WTC11 (cell line): ENCODE results near the gene OR9Q1. TPM values are rescaled to one million over a fixed set of nuclear protein-coding genes. Genes with fewer than 3 reads are reported as not detected.

Experiments used
- ATAC-seq: fragments of 200-7000 bp; cut with Tn5 transposase; 2 replicates; pipeline ENCODE4 v1.10.0; 2021; ENCODE audit warnings: mild to moderate bottlenecking, moderate library complexity
- CTCF ChIA-PET: fragments of 300-600 bp; sonication (Branson Sonifier 250); formaldehyde crosslinking; loops from one replicate; lab custom pipeline; 2021; ENCODE audit warnings: antibody characterized with exemption; lab: Charles Lee
- POLR2A ChIA-PET: fragments of 350-600 bp; sonication (Branson Sonifier 250); formaldehyde crosslinking; loops from one replicate; lab custom pipeline; 2021; ENCODE audit warnings: antibody characterized with exemption; lab: Charles Lee
- DNase-seq: peaks from one replicate; pipeline ENCODE4 v3.0.0; 2021; ENCODE audit warnings: low spot score
- H3K27ac Mint-ChIP-seq: 2 replicates; pipeline ENCODE4 v1.8.0; 2021; ENCODE audit warnings: mixed read lengths
- H3K27me3 Mint-ChIP-seq: 2 replicates; pipeline ENCODE4 v1.8.0; 2021; ENCODE audit warnings: low read depth, mild to moderate bottlenecking, moderate library complexity, mixed read lengths
- H3K36me3 Mint-ChIP-seq: 2 replicates; pipeline ENCODE4 v1.8.0; 2021; ENCODE audit warnings: mixed read lengths
- H3K4me1 Mint-ChIP-seq: 2 replicates; pipeline ENCODE4 v1.8.0; 2022; ENCODE audit warnings: mixed read lengths
- H3K4me3 Mint-ChIP-seq: 2 replicates; pipeline ENCODE4 v1.8.0; 2021; ENCODE audit warnings: mild to moderate bottlenecking, moderate library complexity, mixed read lengths
- H3K9me3 Mint-ChIP-seq: 2 replicates; pipeline ENCODE4 v1.8.0; 2021; ENCODE audit warnings: mixed read lengths
- CBFB ChIP-seq: sonication (generic); formaldehyde crosslinking; IDR thresholded peaks from 2 replicates; pipeline ENCODE4 v1.8.1; 2022; ENCODE audit warnings: mild to moderate bottlenecking, low read depth, missing genetic modification reagents
- CREM ChIP-seq: sonication (generic); formaldehyde crosslinking; IDR thresholded peaks from 2 replicates; pipeline ENCODE4 v1.8.1; 2022; ENCODE audit warnings: mild to moderate bottlenecking, missing genetic modification reagents, moderate library complexity
- E2F1 ChIP-seq: sonication (generic); formaldehyde crosslinking; IDR thresholded peaks from 2 replicates; pipeline ENCODE4 v1.8.0; 2022; ENCODE audit warnings: mild to moderate bottlenecking, missing genetic modification reagents
- E2F5 ChIP-seq: sonication (generic); formaldehyde crosslinking; IDR thresholded peaks from 2 replicates; pipeline ENCODE4 v1.8.1; 2022; ENCODE audit warnings: mild to moderate bottlenecking, moderate library complexity, missing genetic modification reagents
- ESRRA ChIP-seq: sonication (generic); formaldehyde crosslinking; IDR thresholded peaks from 2 replicates; pipeline ENCODE4 v1.8.1; 2022; ENCODE audit warnings: mild to moderate bottlenecking, missing genetic modification reagents, borderline replicate concordance
- FOXP4 ChIP-seq: sonication (generic); formaldehyde crosslinking; IDR thresholded peaks from 2 replicates; pipeline ENCODE4 v1.8.0; 2022; ENCODE audit warnings: mild to moderate bottlenecking, missing genetic modification reagents
- HMGXB4 ChIP-seq: sonication (generic); formaldehyde crosslinking; IDR thresholded peaks from 2 replicates; pipeline ENCODE4 v1.8.1; 2023; ENCODE audit warnings: mild to moderate bottlenecking, moderate library complexity, missing genetic modification reagents
- MAX ChIP-seq: sonication (generic); formaldehyde crosslinking; IDR thresholded peaks from 2 replicates; pipeline ENCODE4 v1.8.0; 2022; ENCODE audit warnings: mild to moderate bottlenecking, missing genetic modification reagents
- OVOL2 ChIP-seq: fragments of 250-450 bp; sonication (Bioruptor Pico); IDR thresholded peaks from 2 replicates; pipeline ENCODE4 v1.9.0; 2021; ENCODE audit warnings: mild to moderate bottlenecking, borderline replicate concordance
- STAT6 ChIP-seq: sonication (generic); formaldehyde crosslinking; conservative IDR thresholded peaks from 2 replicates; pipeline ENCODE4 v1.8.1; 2023; ENCODE audit warnings: mild to moderate bottlenecking, low read depth, missing genetic modification reagents, moderate library complexity
- TEAD1 ChIP-seq: sonication (generic); formaldehyde crosslinking; IDR thresholded peaks from 2 replicates; pipeline ENCODE4 v1.8.0; 2022; ENCODE audit warnings: mild to moderate bottlenecking, missing genetic modification reagents
- USF2 ChIP-seq: sonication (generic); formaldehyde crosslinking; IDR thresholded peaks from 2 replicates; pipeline ENCODE4 v1.8.1; 2023; ENCODE audit warnings: mild to moderate bottlenecking, missing genetic modification reagents, moderate library complexity
- ZNF138 ChIP-seq: sonication (generic); formaldehyde crosslinking; conservative IDR thresholded peaks from 2 replicates; pipeline ENCODE4 v1.8.1; 2022; ENCODE audit warnings: mild to moderate bottlenecking, moderate library complexity, missing genetic modification reagents
- ZNF416 ChIP-seq: fragments of 250-450 bp; sonication (Bioruptor Pico); IDR thresholded peaks from 2 replicates; pipeline ENCODE4 v1.9.0; 2021; ENCODE audit warnings: mild to moderate bottlenecking, inconsistent platforms
- ZNF423 ChIP-seq: fragments of 250-450 bp; sonication (Bioruptor Pico); IDR thresholded peaks from 2 replicates; pipeline ENCODE4 v2.1.2; 2022; ENCODE audit warnings: mild to moderate bottlenecking, moderate library complexity
- ZNF512 ChIP-seq: sonication (generic); formaldehyde crosslinking; IDR thresholded peaks from 2 replicates; pipeline ENCODE4 v1.8.1; 2022; ENCODE audit warnings: missing genetic modification reagents, borderline replicate concordance
- ZNF671 ChIP-seq: fragments of 250-450 bp; sonication (Bioruptor Pico); IDR thresholded peaks from 2 replicates; pipeline ENCODE4 v1.8.0; 2021; ENCODE audit warnings: mild to moderate bottlenecking
- ZSCAN18 ChIP-seq: fragments of 250-450 bp; sonication (Bioruptor Pico); IDR thresholded peaks from 2 replicates; pipeline ENCODE4 v2.1.2; 2022; ENCODE audit warnings: mild to moderate bottlenecking, moderate library complexity
- total RNA-seq: library from RNA; stranded (reverse); gene quantifications from 3 replicates; pipeline ENCODE4 v1.2.3, GENCODE V29; 2021

Gene OR9Q1
- total RNA-seq, 1 experiment from 2014 or later, result not detected

- no peak for ATAC-seq
- H3K4me3 Mint-ChIP-seq, result no peak overlapping the region
- ChIA-PET POLR2A (no interaction called here), CTCF (interaction anchor here (1.0 kb wide), 1 partner anchor 10 kb away, joined by 3 read pairs; no protein-coding TSS in a partner anchor)
- H3K4me1 Mint-ChIP-seq, result no peaks in the 10 kb centered on the region
- peaks cover 5% of the 10 kb centered on the region; the same call in 1 of the 2 replicates for H3K27me3 Mint-ChIP-seq
- TF ChIP-seq HMGXB4 (CRISPR knock-in tag) (no peak), ESRRA (CRISPR knock-in tag) (no peak), FOXP4 (no peak), ZNF512 (CRISPR knock-in tag) (no peak), ZNF423 (CRISPR knock-in tag) (no peak), ZSCAN18 (no peak), CREM (CRISPR knock-in tag) (no peak), ZNF138 (CRISPR knock-in tag) (no peak), ZNF416 (CRISPR knock-in tag) (no peak), MAX (CRISPR knock-in tag) (no peak), USF2 (CRISPR knock-in tag) (no peak), E2F1 (CRISPR knock-in tag) (no peak), OVOL2 (CRISPR knock-in tag) (no peak), E2F5 (CRISPR knock-in tag) (no peak), ZNF671 (CRISPR knock-in tag) (no peak), CBFB (CRISPR knock-in tag) (no peak), STAT6 (CRISPR knock-in tag) (no peak), TEAD1 (CRISPR knock-in tag) (no peak)
- TF ChIP-seq, all 79 proteins: peak for 0
- Mint-ChIP-seq H3K36me3 (peaks cover 6% of the 10 kb centered on the region), H3K9me3 (peaks cover 35% of the 10 kb centered on the region), H3K27ac (no peak overlapping the region)
- no peak for DNase-seq
Observed at GRCh38 chr11:58039589-58039988, 15.9 kb downstream of the OR9Q1 start.
